PFSK-1 (cell line): ENCODE data around the gene CEP170B.

Source experiments
- POLR2AphosphoS5 ChIP-seq: IDR thresholded peaks from 2 replicates; pipeline ENCODE4 v1.6.1; 2012; ENCODE audit warnings: low read depth, mild to moderate bottlenecking, control low read depth, low read length, moderate library complexity
- REST ChIP-seq, 2 experiments: IDR thresholded peaks; 2 replicates each; pipeline versions ENCODE4 v1.6.1 to v1.8.0; 2011 to 2012; ENCODE audit warnings: low read depth in 2 of 2, low read length in 2 of 2, control low read depth in 1 of 2, inconsistent platforms in 1 of 2, mild to moderate bottlenecking in 1 of 2, moderate library complexity in 1 of 2; ENCODE audit not compliant: insufficient read depth in 1 of 2
- SIN3A ChIP-seq: IDR thresholded peaks from 2 replicates; pipeline ENCODE4 v1.6.1; 2012; ENCODE audit warnings: mild to moderate bottlenecking, low read length, moderate library complexity, borderline replicate concordance; ENCODE audit not compliant: insufficient read depth
- TAF1 ChIP-seq: IDR thresholded peaks from 2 replicates; pipeline ENCODE4 v1.6.1; 2012; ENCODE audit warnings: low read length, control low read depth, borderline replicate concordance; ENCODE audit not compliant: insufficient read depth

- no peak for TF ChIP-seq TAF1
- no peak for TF ChIP-seq POLR2AphosphoS5
- no peak for TF ChIP-seq REST (IDR thresholded peaks at IDR 0.05; ENCODE audit: insufficient read depth in 1 of 2, low read depth in 2 of 2, low read length in 2 of 2)
- TF ChIP-seq SIN3A, result no peak
These were observed 21.9 kb downstream of the CEP170B start for GRCh38 chr14:104886690-104887622.
